SK-N-SH (cell line): Measurements from ENCODE around the gene TTC28. TPM values are rescaled to one million over a fixed set of nuclear protein-coding genes. Genes with fewer than 3 reads are reported as not detected.
"Not testable (repeated sequence)": the region's sequence is repeated elsewhere in the genome, so short reads cannot be mapped to it uniquely, and the experiment has no call there.

Experiments used
- CTCF ChIA-PET: fragments of 300-600, 350-600 bp; formaldehyde crosslinking; extraction: SDS; loops from one replicate; lab custom pipeline; 2021; lab: Yijun Ruan, JAX
- POLR2A ChIA-PET: fragments of 350-600 bp; sonication (Branson Sonifier 250); formaldehyde crosslinking; extraction: SDS; loops from one replicate; lab custom pipeline; 2020; ENCODE audit warnings: antibody characterized with exemption, inconsistent platforms; lab: Yijun Ruan, JAX
- DNase-seq: peaks from one replicate; pipeline ENCODE4 v3.0.0; 2012
- H2AFZ ChIP-seq: fragments of 200-600 bp; sonication (generic); 2 replicates; pipeline ENCODE4 v1.8.1; 2016; ENCODE audit warnings: antibody characterized with exemption, mild to moderate bottlenecking, low read depth
- H3F3A ChIP-seq: fragments of 200-600 bp; sonication (generic); replicated peaks from 2 replicates; pipeline ENCODE3; 2016; ENCODE audit warnings: antibody characterized with exemption, mild to moderate bottlenecking; ENCODE audit not compliant: insufficient read depth
- H3K27ac ChIP-seq, 2 experiments: fragments of 200-500 bp in 1 of 2; fragments of 200-600 bp in 1 of 2; sonication (Bioruptor generic) in 1 of 2; sonication (generic), shearing (Covaris generic) in 1 of 2; 2 replicates each; pipeline versions ENCODE4 v1.5.1 to v1.6.1; 2014 to 2016; ENCODE audit warnings: low read depth in 2 of 2, inconsistent platforms in 1 of 2, low read length in 1 of 2, mild to moderate bottlenecking in 1 of 2, mixed read lengths in 1 of 2
- H3K27me3 ChIP-seq: fragments of 200-600 bp; sonication (generic), shearing (Covaris generic); 2 replicates; pipeline ENCODE4 v1.6.1; 2016; ENCODE audit warnings: mixed run types; ENCODE audit not compliant: insufficient read depth
- H3K36me3 ChIP-seq, 2 experiments: fragments of 200-500 bp in 1 of 2; fragments of 200-600 bp in 1 of 2; sonication (Bioruptor generic) in 1 of 2; sonication (generic) in 1 of 2; replicated peaks in 1 of 2; 2 replicates each; pipeline versions ENCODE3 to v1.5.1; 2014 to 2016; ENCODE audit warnings: low read length in 1 of 2, mild to moderate bottlenecking in 1 of 2; ENCODE audit not compliant: insufficient read depth in 2 of 2, control insufficient read depth in 1 of 2
- H3K4me1 ChIP-seq, 2 experiments: fragments of 200-500 bp in 1 of 2; fragments of 200-600 bp in 1 of 2; sonication (Bioruptor generic) in 1 of 2; sonication (generic), shearing (Covaris generic) in 1 of 2; 2 replicates each; pipeline versions ENCODE4 v1.5.1 to v1.6.1; 2014 to 2016; ENCODE audit warnings: low read depth in 1 of 2, low read length in 1 of 2, mixed run types in 1 of 2; ENCODE audit not compliant: insufficient read depth in 2 of 2, control insufficient read depth in 1 of 2
- H3K4me2 ChIP-seq: fragments of 200-600 bp; sonication (generic), shearing (Covaris generic); 2 replicates; pipeline ENCODE4 v1.6.1; 2017; ENCODE audit warnings: mixed run types
- H3K4me3 ChIP-seq, 2 experiments: fragments of 200-500 bp in 1 of 2; fragments of 200-600 bp in 1 of 2; sonication (Bioruptor generic) in 1 of 2; sonication (generic), shearing (Covaris generic) in 1 of 2; 2 replicates each; pipeline versions ENCODE4 v1.5.1 to v1.8.1; 2014 to 2016; ENCODE audit warnings: low read depth in 2 of 2, inconsistent platforms in 1 of 2, low read length in 1 of 2, mild to moderate bottlenecking in 1 of 2, mixed read lengths in 1 of 2, moderate library complexity in 1 of 2
- H3K79me2 ChIP-seq: fragments of 200-600 bp; sonication (generic); 2 replicates; pipeline ENCODE4 v1.8.1; 2017; ENCODE audit warnings: mild to moderate bottlenecking; ENCODE audit not compliant: insufficient read depth
- H3K9ac ChIP-seq: fragments of 200-600 bp; sonication (generic); 2 replicates; pipeline ENCODE4 v1.6.1; 2017; ENCODE audit warnings: mixed run types
- H3K9me2 ChIP-seq: fragments of 200-600 bp; sonication (generic); 2 replicates; pipeline ENCODE4 v1.6.1; 2017; ENCODE audit warnings: mixed run types
- H3K9me3 ChIP-seq: fragments of 200-600 bp; sonication (generic); 2 replicates; pipeline ENCODE4 v1.6.1; 2017; ENCODE audit warnings: mixed run types, mild to moderate bottlenecking, moderate library complexity
- H4K20me1 ChIP-seq: fragments of 200-600 bp; sonication (generic); 2 replicates; pipeline ENCODE4 v1.6.1; 2017; ENCODE audit warnings: mild to moderate bottlenecking, mixed run types; ENCODE audit not compliant: insufficient read depth
- EP300 ChIP-seq, 2 experiments: IDR thresholded peaks; 2 replicates each; pipeline versions ENCODE4 v1.4.0 to v1.6.1; 2012; ENCODE audit warnings: borderline replicate concordance in 1 of 2, low read depth in 1 of 2, low read length in 1 of 2
- RAD21 ChIP-seq: IDR thresholded peaks from 2 replicates; pipeline ENCODE4 v1.6.1; 2012; ENCODE audit warnings: mild to moderate bottlenecking, low read length
- RCOR1 ChIP-seq: fragments of 150-350 bp; IDR thresholded peaks from 2 replicates; pipeline ENCODE4 v1.6.1; 2017; ENCODE audit warnings: antibody characterized with exemption, low read length
- RXRA ChIP-seq: IDR thresholded peaks from 2 replicates; pipeline ENCODE4 v1.4.0; 2012; ENCODE audit warnings: low read depth, mild to moderate bottlenecking, borderline replicate concordance
- TEAD4 ChIP-seq: IDR thresholded peaks from 2 replicates; pipeline ENCODE4 v1.4.0; 2012; ENCODE audit warnings: mild to moderate bottlenecking, borderline replicate concordance; ENCODE audit not compliant: insufficient read depth
- WGBS: methylation state at CpG from one replicate; pipeline ENCODE4 v1.1.6; 2017; ENCODE audit warnings: low lambda C conversion rate; 5-methylcytosine and 5-hydroxymethylcytosine counted together
- polyA plus RNA-seq, 3 experiments: library from polyadenylated mRNA; depleted of rRNA; stranded (reverse); fragments of >200 nt; gene quantifications; 2 replicates each; pipeline ENCODE4 v1.2.3, GENCODE V29; 2012
- TF ChIP-seq, protein P1 (sequence below): fragments of 150-350 bp; IDR thresholded peaks from 2 replicates; pipeline ENCODE4 v1.6.1; 2017; ENCODE audit warnings: antibody characterized with exemption, low read length, low read depth, borderline replicate concordance
- TF ChIP-seq, protein P2 (sequence below): IDR thresholded peaks from 2 replicates; pipeline ENCODE4; 2012
- TF ChIP-seq, protein P3 (sequence below): fragments of 150-350 bp; IDR thresholded peaks from 2 replicates; pipeline ENCODE4 v1.6.1; 2016; ENCODE audit warnings: mild to moderate bottlenecking, low read depth, low read length
- TF ChIP-seq, protein P4 (sequence below): IDR thresholded peaks from 2 replicates; pipeline ENCODE4 v1.6.1; 2012; ENCODE audit warnings: mild to moderate bottlenecking, low read depth, low read length, moderate library complexity

The TTC28 gene
- polyA plus RNA-seq, 1 of the 3 experiments (the other 2 are of a cell fraction): 5.9 TPM

DNA sequence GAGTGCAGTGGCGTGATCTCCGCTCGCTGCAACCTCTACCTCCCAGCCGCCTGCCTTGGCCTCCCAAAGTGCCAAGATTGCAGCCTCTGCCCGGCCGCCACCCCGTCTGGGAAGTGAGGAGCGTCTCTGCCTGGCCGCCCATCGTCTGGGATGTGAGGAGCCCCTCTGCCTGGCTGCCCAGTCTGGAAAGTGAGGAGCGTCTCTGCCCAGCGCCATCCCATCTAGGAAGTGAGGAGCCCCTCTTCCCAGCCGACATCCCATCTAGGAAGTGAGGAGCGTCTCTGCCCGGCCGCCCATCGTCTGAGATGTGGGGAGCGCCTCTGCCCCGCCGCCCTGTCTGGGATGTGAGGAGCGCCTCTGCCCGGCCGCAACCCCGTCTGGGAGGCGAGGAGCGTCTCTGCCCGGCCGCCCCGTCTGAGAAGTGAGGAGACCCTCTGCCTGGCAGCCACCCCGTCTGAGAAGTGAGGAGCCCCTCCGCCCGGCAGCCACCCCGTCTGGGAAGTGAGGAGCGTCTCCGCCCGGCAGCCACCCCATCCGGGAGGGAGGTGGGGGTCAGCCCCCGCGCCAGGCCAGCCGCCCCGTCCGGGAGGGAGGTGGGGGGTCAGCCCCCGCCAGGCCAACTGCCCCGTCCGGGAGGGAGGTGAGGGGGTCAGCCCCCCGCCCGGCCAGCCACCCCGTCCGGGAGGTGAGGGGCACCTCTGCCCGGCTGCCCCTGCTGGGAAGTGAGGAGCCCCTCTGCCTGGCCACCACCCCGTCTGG, 126.4 kb downstream of the TTC28 start:
- DNase-seq, H3K36me3 ChIP-seq, H3K4me2 ChIP-seq, H4K20me1 ChIP-seq, H2AFZ ChIP-seq, H3K27me3 ChIP-seq, H3F3A ChIP-seq, H3K27ac ChIP-seq, H3K4me3 ChIP-seq, H3K9me2 ChIP-seq, H3K9ac ChIP-seq, CTCF ChIA-PET, H3K79me2 ChIP-seq, H3K9me3 ChIP-seq, POLR2A ChIA-PET, H3K4me1 ChIP-seq: not testable (repeated sequence)
- WGBS: no CpG with 5 or more reads among the region's 51 CpGs

DNA sequence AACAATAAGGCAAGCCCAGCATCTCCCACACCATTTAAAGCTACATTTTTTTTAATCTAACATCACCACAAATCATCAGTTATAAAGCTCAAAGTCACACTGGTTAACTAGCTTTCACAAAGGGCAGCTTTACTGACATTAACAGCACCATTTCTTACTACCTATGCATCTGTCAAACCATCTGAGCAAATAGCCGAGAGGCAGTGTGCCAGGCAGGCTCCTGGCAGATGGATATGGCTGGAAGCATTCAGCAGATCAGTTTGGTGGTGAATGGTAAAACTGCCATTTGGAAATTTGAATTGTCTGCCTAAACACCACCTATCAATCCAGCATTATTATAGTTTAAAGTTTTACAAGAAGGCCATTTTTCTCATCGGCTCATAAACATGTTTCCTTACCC, 131.2 kb downstream of the TTC28 start:
- Histone ChIP-seq H4K20me1 (no peaks in the 10 kb centered on the region), H3K27me3 (no peaks in the 10 kb centered on the region), H3K27ac (peak overlapping the region; percentile 25 to 67; a peak in 3 of 4 replicates), H3K9me2 (no peaks in the 10 kb centered on the region), H3K36me3 (no peaks in the 10 kb centered on the region), H3K4me3 (no peak overlapping the region), H2AFZ (no peak overlapping the region), H3K9ac (no peak overlapping the region), H3K9me3 (peaks cover 1% of the 10 kb centered on the region; the same call in 1 of the 2 replicates), H3K79me2 (peaks cover 26% of the 10 kb centered on the region; the same call in 1 of the 2 replicates), H3K4me2 (no peak overlapping the region), H3K4me1 (peaks cover 4 to 17% of the 10 kb centered on the region in 2 experiments), H3F3A (peaks cover 23% of the 10 kb centered on the region)
- 85% methylated on average over 2 of the region's 2 CpGs for WGBS
- ChIA-PET CTCF (no interaction called here), POLR2A (no interaction called here)
- TF ChIP-seq RAD21 (no peak), TEAD4 (no peak)
- TF ChIP-seq, protein P1, sequence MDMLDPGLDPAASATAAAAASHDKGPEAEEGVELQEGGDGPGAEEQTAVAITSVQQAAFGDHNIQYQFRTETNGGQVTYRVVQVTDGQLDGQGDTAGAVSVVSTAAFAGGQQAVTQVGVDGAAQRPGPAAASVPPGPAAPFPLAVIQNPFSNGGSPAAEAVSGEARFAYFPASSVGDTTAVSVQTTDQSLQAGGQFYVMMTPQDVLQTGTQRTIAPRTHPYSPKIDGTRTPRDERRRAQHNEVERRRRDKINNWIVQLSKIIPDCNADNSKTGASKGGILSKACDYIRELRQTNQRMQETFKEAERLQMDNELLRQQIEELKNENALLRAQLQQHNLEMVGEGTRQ: no peak
- TF ChIP-seq, protein P2, sequence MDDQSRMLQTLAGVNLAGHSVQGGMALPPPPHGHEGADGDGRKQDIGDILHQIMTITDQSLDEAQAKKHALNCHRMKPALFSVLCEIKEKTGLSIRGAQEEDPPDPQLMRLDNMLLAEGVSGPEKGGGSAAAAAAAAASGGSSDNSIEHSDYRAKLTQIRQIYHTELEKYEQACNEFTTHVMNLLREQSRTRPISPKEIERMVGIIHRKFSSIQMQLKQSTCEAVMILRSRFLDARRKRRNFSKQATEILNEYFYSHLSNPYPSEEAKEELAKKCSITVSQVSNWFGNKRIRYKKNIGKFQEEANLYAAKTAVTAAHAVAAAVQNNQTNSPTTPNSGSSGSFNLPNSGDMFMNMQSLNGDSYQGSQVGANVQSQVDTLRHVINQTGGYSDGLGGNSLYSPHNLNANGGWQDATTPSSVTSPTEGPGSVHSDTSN: peak; percentile 17; the same call in 1 of the 2 replicates
- no peak for DNase-seq

DNA sequence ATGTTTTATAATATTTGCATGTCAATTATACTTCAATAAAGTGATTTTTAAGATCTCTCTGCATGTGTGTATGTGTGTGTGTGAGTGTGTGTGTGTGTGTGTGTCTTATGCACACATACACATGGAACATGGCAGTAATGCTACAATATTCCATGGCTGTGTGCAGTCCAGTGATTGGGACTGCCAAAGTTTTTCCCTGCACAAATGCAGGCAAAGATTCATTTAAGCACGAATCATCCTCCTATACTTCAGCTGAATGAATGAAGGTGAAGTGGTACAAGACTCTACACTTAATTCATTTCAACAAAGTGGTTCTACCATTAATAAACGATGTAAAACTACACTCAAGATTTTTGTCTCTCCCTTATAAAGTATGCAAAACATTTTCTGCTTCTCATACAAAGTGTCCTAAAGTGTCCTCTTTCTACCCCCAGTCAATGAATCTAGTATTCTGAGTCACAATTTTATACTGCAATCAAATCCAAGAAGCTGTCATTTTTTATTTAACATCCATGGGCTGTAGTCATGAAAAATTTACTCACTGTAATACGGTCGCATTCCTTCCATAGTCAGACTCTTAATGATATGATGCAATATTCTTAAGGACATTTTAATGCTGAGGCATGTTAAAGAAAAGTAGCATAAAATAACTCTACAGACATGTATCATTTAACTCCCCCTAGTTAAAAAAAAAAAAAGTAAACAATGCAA, 132.4 kb downstream of the TTC28 start:
- Histone ChIP-seq H3K4me3 (no peak overlapping the region), H2AFZ (no peak overlapping the region), H3K79me2 (peaks cover 32% of the 10 kb centered on the region; the same call in 1 of the 2 replicates), H3K36me3 (peaks cover 0 to 8% of the 10 kb centered on the region in 2 experiments), H3F3A (peaks cover 23% of the 10 kb centered on the region), H3K27me3 (no peaks in the 10 kb centered on the region), H3K4me2 (no peak overlapping the region), H3K27ac (peak overlapping the region; percentile 39 to 67; a peak in 3 of 4 replicates), H3K9me3 (peaks cover 10% of the 10 kb centered on the region; the same call in 1 of the 2 replicates), H3K9ac (no peak overlapping the region), H3K9me2 (no peaks in the 10 kb centered on the region), H3K4me1 (peaks cover 4 to 17% of the 10 kb centered on the region in 2 experiments), H4K20me1 (no peaks in the 10 kb centered on the region)
- CTCF ChIA-PET: no interaction called here
- 16% methylated on average over 4 of the region's 4 CpGs for WGBS
- POLR2A ChIA-PET: no interaction called here
- DNase-seq: no peak
- TF ChIP-seq RAD21: no peak
- TF ChIP-seq EP300 (IDR thresholded peaks at IDR 0.05; ENCODE audit: borderline replicate concordance in 1 of 2, low read depth in 1 of 2, low read length in 1 of 2): peak in 1 of 2 experiments; percentile 82; a peak in 2 of 4 replicates
- TF ChIP-seq RCOR1: no peak
- TF ChIP-seq, protein P3, sequence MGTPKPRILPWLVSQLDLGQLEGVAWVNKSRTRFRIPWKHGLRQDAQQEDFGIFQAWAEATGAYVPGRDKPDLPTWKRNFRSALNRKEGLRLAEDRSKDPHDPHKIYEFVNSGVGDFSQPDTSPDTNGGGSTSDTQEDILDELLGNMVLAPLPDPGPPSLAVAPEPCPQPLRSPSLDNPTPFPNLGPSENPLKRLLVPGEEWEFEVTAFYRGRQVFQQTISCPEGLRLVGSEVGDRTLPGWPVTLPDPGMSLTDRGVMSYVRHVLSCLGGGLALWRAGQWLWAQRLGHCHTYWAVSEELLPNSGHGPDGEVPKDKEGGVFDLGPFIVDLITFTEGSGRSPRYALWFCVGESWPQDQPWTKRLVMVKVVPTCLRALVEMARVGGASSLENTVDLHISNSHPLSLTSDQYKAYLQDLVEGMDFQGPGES: no peak
- peak; percentile 62; the same call in 1 of the 2 replicates for TF ChIP-seq RXRA
- TF ChIP-seq, protein P4, sequence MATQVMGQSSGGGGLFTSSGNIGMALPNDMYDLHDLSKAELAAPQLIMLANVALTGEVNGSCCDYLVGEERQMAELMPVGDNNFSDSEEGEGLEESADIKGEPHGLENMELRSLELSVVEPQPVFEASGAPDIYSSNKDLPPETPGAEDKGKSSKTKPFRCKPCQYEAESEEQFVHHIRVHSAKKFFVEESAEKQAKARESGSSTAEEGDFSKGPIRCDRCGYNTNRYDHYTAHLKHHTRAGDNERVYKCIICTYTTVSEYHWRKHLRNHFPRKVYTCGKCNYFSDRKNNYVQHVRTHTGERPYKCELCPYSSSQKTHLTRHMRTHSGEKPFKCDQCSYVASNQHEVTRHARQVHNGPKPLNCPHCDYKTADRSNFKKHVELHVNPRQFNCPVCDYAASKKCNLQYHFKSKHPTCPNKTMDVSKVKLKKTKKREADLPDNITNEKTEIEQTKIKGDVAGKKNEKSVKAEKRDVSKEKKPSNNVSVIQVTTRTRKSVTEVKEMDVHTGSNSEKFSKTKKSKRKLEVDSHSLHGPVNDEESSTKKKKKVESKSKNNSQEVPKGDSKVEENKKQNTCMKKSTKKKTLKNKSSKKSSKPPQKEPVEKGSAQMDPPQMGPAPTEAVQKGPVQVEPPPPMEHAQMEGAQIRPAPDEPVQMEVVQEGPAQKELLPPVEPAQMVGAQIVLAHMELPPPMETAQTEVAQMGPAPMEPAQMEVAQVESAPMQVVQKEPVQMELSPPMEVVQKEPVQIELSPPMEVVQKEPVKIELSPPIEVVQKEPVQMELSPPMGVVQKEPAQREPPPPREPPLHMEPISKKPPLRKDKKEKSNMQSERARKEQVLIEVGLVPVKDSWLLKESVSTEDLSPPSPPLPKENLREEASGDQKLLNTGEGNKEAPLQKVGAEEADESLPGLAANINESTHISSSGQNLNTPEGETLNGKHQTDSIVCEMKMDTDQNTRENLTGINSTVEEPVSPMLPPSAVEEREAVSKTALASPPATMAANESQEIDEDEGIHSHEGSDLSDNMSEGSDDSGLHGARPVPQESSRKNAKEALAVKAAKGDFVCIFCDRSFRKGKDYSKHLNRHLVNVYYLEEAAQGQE: no peak
- peak; percentile 87 for TF ChIP-seq TEAD4
